Liver (tissue), 9 donors: ENCODE results near the gene STC2. TPM values are rescaled to one million over a fixed set of nuclear protein-coding genes. Genes with fewer than 3 reads are reported as not detected.
A peak's percentile ranks its signal among the peaks of the same experiment; 100 is the strongest.

Experiments
- DNase-seq: peaks from one replicate; pipeline ENCODE4 v3.0.0-alpha.2; 2017; ENCODE audit warnings: low spot score
- H3K27ac ChIP-seq, 2 donors: one replicate each; pipeline ENCODE4 v1.7.0; 2013; ENCODE audit warnings: inconsistent platforms in 2 of 2, low read length in 2 of 2, control low read depth in 1 of 2, low read depth in 1 of 2, mild to moderate bottlenecking in 1 of 2
- H3K27me3 ChIP-seq, 4 donors: one replicate each; pipeline versions ENCODE4 v1.6.1 to v1.7.0; 2013; ENCODE audit warnings: low read length in 3 of 4, inconsistent platforms in 1 of 4, mild to moderate bottlenecking in 1 of 4, moderate library complexity in 1 of 4; ENCODE audit not compliant: control insufficient read depth in 4 of 4, insufficient read depth in 4 of 4
- H3K36me3 ChIP-seq, 4 donors: one replicate each; pipeline versions ENCODE4 v1.6.1 to v1.7.0; 2013; ENCODE audit warnings: low read length in 3 of 4, mild to moderate bottlenecking in 3 of 4, low read depth in 1 of 4, moderate library complexity in 1 of 4; ENCODE audit not compliant: control insufficient read depth in 4 of 4, insufficient read depth in 3 of 4
- H3K4me1 ChIP-seq, 4 donors: one replicate each; pipeline versions ENCODE4 v1.6.1 to v1.7.0; 2013; ENCODE audit warnings: low read length in 3 of 4, mild to moderate bottlenecking in 3 of 4, moderate library complexity in 1 of 4; ENCODE audit not compliant: control insufficient read depth in 4 of 4, insufficient read depth in 4 of 4
- H3K4me3 ChIP-seq, 3 donors: one replicate each; pipeline versions ENCODE4 v1.6.1 to v1.7.0; 2013; ENCODE audit warnings: low read length in 3 of 3, control low read depth in 1 of 3, low read depth in 1 of 3, mild to moderate bottlenecking in 1 of 3
- H3K9ac ChIP-seq, 2 donors: one replicate each; pipeline ENCODE4 v1.7.0; 2013; ENCODE audit warnings: low read length in 2 of 2, mild to moderate bottlenecking in 2 of 2, moderate library complexity in 2 of 2, control low read depth in 1 of 2, low read depth in 1 of 2
- H3K9me3 ChIP-seq, 4 donors: one replicate each; pipeline versions ENCODE4 v1.6.1 to v1.7.0; 2013; ENCODE audit warnings: low read length in 3 of 4; ENCODE audit not compliant: control insufficient read depth in 4 of 4
- ATF3 ChIP-seq: IDR thresholded peaks from 2 replicates; pipeline ENCODE4 v1.6.1; 2016; ENCODE audit warnings: antibody characterized with exemption
- CTCF ChIP-seq: fragments of 150-350 bp; IDR thresholded peaks from 2 replicates; pipeline ENCODE4 v1.5.1; 2017; ENCODE audit warnings: improper control_type of control experiment, low read depth, low read length; ENCODE audit not compliant: missing input control
- FOXA1 ChIP-seq: IDR thresholded peaks from 2 replicates; pipeline ENCODE4 v1.6.1; 2016; ENCODE audit warnings: antibody characterized with exemption
- GABPA ChIP-seq, 2 donors: IDR thresholded peaks in 1 of 2; conservative IDR thresholded peaks in 1 of 2; 2 replicates each; pipeline ENCODE4 v1.6.1; 2016; ENCODE audit warnings: antibody characterized with exemption in 2 of 2, mild to moderate bottlenecking in 1 of 2, moderate library complexity in 1 of 2
- HNF4A ChIP-seq, 2 donors: conservative IDR thresholded peaks; 2 replicates each; pipeline ENCODE4 v1.6.1; 2016; ENCODE audit warnings: antibody characterized with exemption in 2 of 2, mild to moderate bottlenecking in 2 of 2
- JUND ChIP-seq, 2 donors: IDR thresholded peaks; 2 replicates each; pipeline ENCODE4 v1.6.1; 2016; ENCODE audit warnings: antibody characterized with exemption in 2 of 2
- MAX ChIP-seq: IDR thresholded peaks from 2 replicates; pipeline ENCODE4 v1.6.1; 2016; ENCODE audit warnings: antibody characterized with exemption
- NR2F2 ChIP-seq: IDR thresholded peaks from 2 replicates; pipeline ENCODE4 v1.6.1; 2016; ENCODE audit warnings: antibody characterized with exemption
- RAD21 ChIP-seq, 2 donors: IDR thresholded peaks; 2 replicates each; pipeline ENCODE4 v1.6.1; 2016; ENCODE audit warnings: antibody characterized with exemption in 2 of 2, mild to moderate bottlenecking in 2 of 2
- REST ChIP-seq: IDR thresholded peaks from 2 replicates; pipeline ENCODE4 v1.6.1; 2016; ENCODE audit warnings: antibody characterized with exemption, mild to moderate bottlenecking
- RXRA ChIP-seq, 2 donors: IDR thresholded peaks; 2 replicates each; pipeline ENCODE4 v1.6.1; 2017 to 2018; ENCODE audit warnings: antibody characterized with exemption in 2 of 2, mild to moderate bottlenecking in 1 of 2
- SP1 ChIP-seq: IDR thresholded peaks from 2 replicates; pipeline ENCODE4 v1.6.1; 2018; ENCODE audit warnings: antibody characterized with exemption, mild to moderate bottlenecking
- YY1 ChIP-seq: IDR thresholded peaks from 2 replicates; pipeline ENCODE4 v1.6.1; 2016; ENCODE audit warnings: antibody characterized with exemption, mild to moderate bottlenecking
- ZBTB33 ChIP-seq: IDR thresholded peaks from 2 replicates; pipeline ENCODE4 v1.6.1; 2016; ENCODE audit warnings: antibody characterized with exemption
- WGBS: extraction: QIAGEN DNeasy Blood & Tissue Kit; methylation state at CpG from one replicate; pipeline ENCODE4 v1.1.7; 2013; 5-methylcytosine and 5-hydroxymethylcytosine counted together
- polyA plus RNA-seq, 2 donors: library from polyadenylated mRNA; stranded (reverse) in 1 of 2; unstranded in 1 of 2; fragments of 200-250 nt in 1 of 2; fragments of >200 nt in 1 of 2; fragmentation: Nextera tagmentation in 1 of 2; extraction: Ambion mirVana in 1 of 2; gene quantifications; one replicate each; pipeline versions ENCODE4 v1.2.1 to v1.2.3, GENCODE V29; 2013 to 2015
- total RNA-seq, 2 donors: library from RNA; depleted of rRNA; stranded (reverse); fragments of >200 nt; gene quantifications; one replicate each; pipeline ENCODE4 v1.2.3, GENCODE V29; 2014
- donor health status: healthy.
- donor health status: healthy.
- donor health status: healthy.
- donor health status: healthy.
- donor health status: healthy.

Gene STC2
- total and polyA plus RNA-seq, 4 donors, result 0.04 to 0.18 (median 0.17) TPM; not detected in 1

- Histone ChIP-seq H3K27me3 (peaks cover 0 to 15% (median 5%) of the 10 kb centered on the region in 4 donors), H3K4me1 (peaks cover 0 to 8% (median 3%) of the 10 kb centered on the region in 4 donors), H3K9me3 (no peaks in the 10 kb centered on the region), H3K4me3 (no peak overlapping the region), H3K27ac (no peak overlapping the region), H3K36me3 (no peaks in the 10 kb centered on the region), H3K9ac (no peak overlapping the region)
- no peak for TF ChIP-seq FOXA1
- no peak for TF ChIP-seq ATF3
- no peak for TF ChIP-seq SP1
- no peak for TF ChIP-seq JUND (IDR thresholded peaks at IDR 0.05)
- no peak for TF ChIP-seq HNF4A (conservative IDR thresholded peaks at IDR 0.05)
- no peak for TF ChIP-seq ZBTB33
- no peak for TF ChIP-seq REST
- TF ChIP-seq RAD21 (IDR thresholded peaks at IDR 0.05), result peak; percentile 67 to 79
- TF ChIP-seq GABPA (IDR thresholded peaks at IDR 0.05 in 1 of 2, conservative IDR thresholded peaks at IDR 0.05 in 1 of 2), result no peak
- TF ChIP-seq NR2F2, result no peak
- TF ChIP-seq CTCF, result peak; percentile 50
- no peak for TF ChIP-seq RXRA (IDR thresholded peaks at IDR 0.05)
- DNase-seq, result peak; percentile 60
- WGBS, result 3% methylated on average over 45 of the region's 45 CpGs
These were observed 44.6 kb downstream of the STC2 start for GRCh38 chr5:173283318-173284288.

- H3K9me3 ChIP-seq, result no peaks in the 10 kb centered on the region
- 79% methylated on average over 10 of the region's 10 CpGs for WGBS
- no peak overlapping the region for H3K9ac ChIP-seq
- TF ChIP-seq JUND (IDR thresholded peaks at IDR 0.05), result no peak
- no peak for TF ChIP-seq YY1
- TF ChIP-seq MAX, result no peak
- TF ChIP-seq FOXA1, result no peak
- no peak for TF ChIP-seq GABPA (IDR thresholded peaks at IDR 0.05 in 1 of 2, conservative IDR thresholded peaks at IDR 0.05 in 1 of 2)
- no peak for TF ChIP-seq RXRA (IDR thresholded peaks at IDR 0.05)
- H3K4me3 ChIP-seq, result no peak overlapping the region
- no peak for DNase-seq
- no peaks in the 10 kb centered on the region for H3K36me3 ChIP-seq
- H3K27ac ChIP-seq, result no peak overlapping the region
- H3K4me1 ChIP-seq, result peaks cover 0 to 8% (median 3%) of the 10 kb centered on the region in 4 donors
- H3K27me3 ChIP-seq, result peaks cover 0 to 15% (median 5%) of the 10 kb centered on the region in 4 donors
These were observed 45.3 kb downstream of the STC2 start for GRCh38 chr5:173282916-173283315.
